Uterus (tissue), 2 donors: Measurements from ENCODE around the gene CCNY.

Experiments used
- POLR2A ChIP-seq, 2 donors: fragments of 450-650 bp; IDR thresholded peaks; one replicate each; pipeline ENCODE4 v1.6.1; 2016; ENCODE audit warnings: antibody characterized with exemption in 2 of 2, mild to moderate bottlenecking in 1 of 2, moderate library complexity in 1 of 2
- TF ChIP-seq, protein P1 (sequence below), 4 experiments: fragments of 200-600 bp in 2 of 4; fragments of 450-650 bp in 2 of 4; sonication (generic) in 2 of 4; IDR thresholded peaks; one replicate each; pipeline ENCODE4 v1.5.1; 2016 to 2019; ENCODE audit warnings: antibody characterized with exemption in 4 of 4, mild to moderate bottlenecking in 2 of 4, moderate library complexity in 1 of 4

DNA sequence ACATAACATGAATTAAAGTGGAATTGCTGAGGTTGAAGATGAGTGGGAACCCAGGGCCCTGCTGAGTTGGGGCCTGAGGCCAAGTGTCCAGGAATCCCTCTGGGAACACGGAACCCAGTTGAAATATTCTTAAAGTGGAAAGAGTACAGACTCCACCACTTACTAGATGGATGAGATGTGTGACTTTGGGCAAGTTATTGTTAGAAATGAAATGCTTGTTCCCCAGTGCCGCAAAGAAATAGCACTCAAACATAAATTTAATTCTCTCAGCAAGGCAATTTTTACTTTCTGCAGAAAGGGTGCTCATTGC, 54.5 kb downstream of the CCNY start:
- TF ChIP-seq, protein P1, sequence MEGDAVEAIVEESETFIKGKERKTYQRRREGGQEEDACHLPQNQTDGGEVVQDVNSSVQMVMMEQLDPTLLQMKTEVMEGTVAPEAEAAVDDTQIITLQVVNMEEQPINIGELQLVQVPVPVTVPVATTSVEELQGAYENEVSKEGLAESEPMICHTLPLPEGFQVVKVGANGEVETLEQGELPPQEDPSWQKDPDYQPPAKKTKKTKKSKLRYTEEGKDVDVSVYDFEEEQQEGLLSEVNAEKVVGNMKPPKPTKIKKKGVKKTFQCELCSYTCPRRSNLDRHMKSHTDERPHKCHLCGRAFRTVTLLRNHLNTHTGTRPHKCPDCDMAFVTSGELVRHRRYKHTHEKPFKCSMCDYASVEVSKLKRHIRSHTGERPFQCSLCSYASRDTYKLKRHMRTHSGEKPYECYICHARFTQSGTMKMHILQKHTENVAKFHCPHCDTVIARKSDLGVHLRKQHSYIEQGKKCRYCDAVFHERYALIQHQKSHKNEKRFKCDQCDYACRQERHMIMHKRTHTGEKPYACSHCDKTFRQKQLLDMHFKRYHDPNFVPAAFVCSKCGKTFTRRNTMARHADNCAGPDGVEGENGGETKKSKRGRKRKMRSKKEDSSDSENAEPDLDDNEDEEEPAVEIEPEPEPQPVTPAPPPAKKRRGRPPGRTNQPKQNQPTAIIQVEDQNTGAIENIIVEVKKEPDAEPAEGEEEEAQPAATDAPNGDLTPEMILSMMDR (IDR thresholded peaks at IDR 0.05), result no peak
- no peak for TF ChIP-seq POLR2A (IDR thresholded peaks at IDR 0.05)
